ENCODE results near the gene KLHL29. TPM values are rescaled to one million over a fixed set of nuclear protein-coding genes. Genes with fewer than 3 reads are reported as not detected.

Gene KLHL29
- total RNA-seq, 1 experiment from 2014 or later: 5.2 TPM

DNA sequence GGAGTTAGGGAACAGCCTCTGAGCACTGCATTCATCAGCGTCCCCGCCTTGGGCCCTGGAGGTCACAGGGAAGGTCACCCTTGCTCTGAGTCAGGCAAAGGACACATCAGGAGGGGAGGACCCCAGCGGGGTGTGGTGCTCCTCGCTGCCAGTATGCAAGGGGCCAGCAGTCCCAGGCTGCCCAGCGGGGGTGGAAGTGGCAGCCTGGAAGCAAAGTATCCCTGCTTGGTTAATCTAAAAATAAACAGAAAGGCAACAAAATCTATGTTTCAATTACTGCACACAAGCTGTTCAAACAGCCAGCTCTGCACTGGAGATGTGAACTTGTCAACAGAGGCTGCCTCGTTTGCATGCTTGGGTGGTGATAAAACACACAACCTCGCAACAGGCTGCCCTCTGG, 164.1 kb downstream of the KLHL29 start:
- DNase-seq (ENCODE audit: low read depth): no peak

DNA sequence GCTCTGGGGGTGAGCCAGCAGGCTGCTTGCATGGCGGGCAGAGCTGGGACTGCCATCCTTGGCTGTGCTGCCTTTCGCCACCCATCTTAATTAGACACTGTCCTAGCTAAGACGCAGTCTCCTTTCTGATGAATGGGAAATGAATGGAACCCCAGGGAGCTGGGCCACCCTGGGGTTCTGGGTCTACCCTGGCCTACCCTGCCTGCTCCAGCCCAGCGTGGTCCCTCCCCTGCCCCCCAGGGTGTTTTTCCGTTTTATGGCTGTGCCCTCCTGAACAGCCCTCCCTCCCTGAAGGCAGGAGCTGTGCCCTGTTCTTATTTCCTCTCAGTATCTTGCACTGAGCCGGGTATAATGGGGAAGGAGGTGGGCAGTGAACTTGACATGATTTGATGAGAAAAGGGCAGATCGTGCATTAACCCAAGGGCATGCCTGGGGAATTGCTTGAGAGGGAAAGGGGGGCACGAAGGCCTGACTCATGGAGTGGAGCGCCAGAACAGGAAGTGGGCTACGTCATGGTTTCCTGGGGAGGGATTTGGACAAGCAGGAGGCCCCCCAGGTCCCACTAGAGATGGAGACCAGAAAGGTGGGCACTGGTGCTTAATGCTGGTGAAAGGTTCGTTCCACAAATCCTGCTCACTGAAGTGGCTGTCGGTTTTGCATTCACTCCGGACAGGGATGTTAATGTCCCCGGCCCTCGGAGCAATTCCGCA, 165.0 kb downstream of the KLHL29 start:
- DNase-seq (ENCODE audit: low read depth): no peak

DNA sequence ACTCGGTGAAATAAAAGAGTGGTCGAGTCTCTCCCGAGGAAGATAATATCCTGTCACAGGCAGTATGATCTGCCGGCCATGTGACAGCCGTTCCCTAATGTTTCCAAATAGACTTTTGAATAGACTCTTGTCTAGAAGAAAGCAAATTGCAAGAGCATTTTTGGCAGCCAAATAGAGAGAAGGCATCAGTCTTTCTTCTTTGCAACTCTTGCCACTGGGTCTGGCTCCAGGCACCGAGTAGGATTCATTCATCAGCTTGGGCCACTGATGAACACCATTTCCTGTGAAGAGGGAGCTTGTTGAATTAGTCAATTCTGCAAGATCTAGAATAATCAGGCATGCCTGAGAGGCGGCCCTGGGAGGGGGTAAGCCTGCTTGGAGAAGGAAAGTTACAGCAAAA, 165.6 kb downstream of the KLHL29 start:
- DNase-seq (ENCODE audit: low read depth): no peak

DNA sequence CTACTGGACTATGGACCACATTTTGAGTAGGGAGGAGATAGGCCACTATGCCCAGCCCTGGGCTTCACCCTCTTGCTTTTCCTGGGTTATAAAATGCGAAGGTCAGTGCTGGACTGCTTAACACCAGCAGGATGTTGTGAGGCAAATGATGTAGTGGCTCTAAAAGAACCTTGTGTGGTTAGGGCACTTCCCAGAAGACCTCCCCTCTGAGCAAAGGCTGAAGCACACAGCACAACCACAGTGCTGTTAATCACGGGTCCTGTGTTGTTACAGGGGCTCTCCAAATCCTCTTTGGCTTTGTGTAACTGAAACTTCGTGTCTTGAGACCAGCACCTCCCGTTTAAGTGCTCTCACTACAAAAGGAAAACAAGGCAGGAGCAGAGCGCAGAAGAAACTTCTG, 166.9 kb downstream of the KLHL29 start:
- no peak for DNase-seq (ENCODE audit: low read depth)

DNA sequence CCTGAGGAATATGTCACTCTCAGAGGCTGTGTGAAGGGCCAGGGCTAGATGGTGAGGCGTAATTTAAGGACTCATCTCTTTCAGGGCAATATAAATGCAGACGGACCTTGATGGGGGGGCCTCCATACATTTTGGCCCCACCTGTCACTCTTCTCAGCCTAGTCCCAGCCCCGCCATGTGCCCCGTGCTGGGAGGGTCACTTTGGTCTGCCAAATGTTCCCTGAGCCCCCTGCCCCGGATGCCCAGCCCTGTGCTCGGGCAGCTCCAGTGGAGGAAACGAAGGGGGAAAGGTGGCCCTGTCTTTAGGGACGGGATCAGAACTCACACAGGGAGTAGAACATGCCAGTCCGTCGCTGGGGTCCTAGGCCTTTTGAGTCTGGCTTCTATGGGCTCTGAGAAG, 168.6 kb downstream of the KLHL29 start:
- no peak for DNase-seq (ENCODE audit: low read depth)

DNA sequence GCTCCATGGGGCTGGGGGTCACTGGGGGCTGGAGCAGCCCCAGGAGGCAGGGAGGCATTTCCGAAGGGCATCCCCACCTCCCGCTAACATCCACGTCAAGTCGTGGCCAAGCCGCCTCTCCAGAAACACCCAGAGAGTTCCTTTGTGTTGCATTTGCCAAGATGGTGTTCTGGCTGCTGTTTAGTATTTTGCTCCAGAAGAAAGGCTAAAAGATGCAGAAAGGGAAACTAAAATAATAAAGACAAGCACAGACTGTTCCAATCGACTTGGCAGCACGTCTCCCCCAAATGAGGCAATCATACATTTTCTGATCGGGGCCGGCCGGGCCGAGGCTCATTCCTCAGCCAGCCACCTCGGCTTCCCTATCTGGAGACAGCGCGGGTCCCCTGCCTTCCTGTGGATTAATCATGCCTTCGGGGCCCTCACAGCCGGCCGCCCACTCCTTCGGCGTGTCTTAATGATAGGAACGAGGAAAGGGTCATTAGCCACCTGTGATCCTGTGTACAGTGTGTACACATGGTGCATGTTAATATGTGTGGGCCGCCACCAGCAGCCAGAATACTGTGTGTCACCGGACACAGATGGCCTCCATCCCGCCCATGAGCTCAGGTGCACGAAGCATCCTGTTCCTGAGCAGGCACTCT, 169.2 kb downstream of the KLHL29 start:
- no peak for DNase-seq (ENCODE audit: low read depth)

DNA sequence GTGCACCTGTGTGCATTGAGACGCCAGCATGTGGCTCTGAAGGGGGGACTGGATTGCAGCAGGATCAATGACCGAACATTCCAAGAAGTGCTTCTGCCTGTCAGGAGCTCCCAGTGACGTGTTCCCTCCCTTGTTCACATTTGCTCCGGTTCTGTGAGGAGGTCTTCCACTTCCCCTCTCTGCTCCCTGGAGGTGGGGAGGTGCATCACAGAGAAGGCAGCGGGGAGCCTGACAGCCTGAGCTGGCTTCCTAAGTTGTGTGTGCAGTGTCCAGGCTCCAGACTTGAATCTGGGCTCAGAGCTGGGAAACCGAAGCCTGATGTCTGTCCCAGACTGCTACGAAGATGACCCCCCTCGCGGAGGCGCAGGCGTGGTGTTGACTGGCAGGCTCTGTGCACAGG, 171.0 kb downstream of the KLHL29 start:
- no peak for DNase-seq (ENCODE audit: low read depth)

DNA sequence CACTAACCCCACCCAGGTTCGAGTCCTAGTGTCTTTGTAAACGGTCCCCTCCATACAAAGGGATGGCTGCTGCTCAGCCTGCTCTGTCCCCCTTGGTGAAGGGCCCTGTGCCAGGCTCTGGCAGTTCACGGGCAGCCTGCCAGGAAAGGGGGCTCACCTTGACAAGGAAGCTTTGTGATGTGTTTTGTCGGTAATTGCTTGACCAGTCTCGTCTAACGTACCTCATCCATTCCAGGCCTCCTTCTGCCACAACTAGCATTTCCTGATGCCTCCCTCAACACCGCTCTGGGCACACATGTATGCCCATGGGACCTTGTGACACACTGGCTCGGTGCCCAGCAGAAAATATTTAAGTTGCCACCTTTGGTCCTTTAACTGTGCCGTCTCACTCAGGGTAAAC, 171.9 kb downstream of the KLHL29 start:
- DNase-seq (ENCODE audit: low read depth): no peak

DNA sequence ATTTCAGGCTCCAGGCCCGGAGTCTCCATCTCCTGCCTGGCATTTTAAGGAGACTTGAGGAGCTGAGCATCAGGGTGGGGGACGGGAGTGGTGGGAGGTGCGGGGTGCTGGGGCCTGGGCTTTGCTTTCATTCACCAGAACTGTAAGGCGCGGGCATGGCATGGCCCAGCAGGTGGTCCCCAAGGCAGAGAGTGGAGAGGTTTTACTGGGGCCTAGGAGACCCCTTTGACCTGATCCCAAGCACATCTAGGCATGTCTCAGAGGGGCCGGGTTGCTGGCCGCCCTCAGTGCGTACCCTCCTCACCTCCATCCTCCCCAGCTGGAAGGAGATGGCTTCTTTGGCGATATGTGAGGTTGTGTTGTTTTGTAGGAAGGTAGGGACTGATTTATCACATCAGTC, 172.5 kb downstream of the KLHL29 start:
- DNase-seq (ENCODE audit: low read depth): no peak

DNA sequence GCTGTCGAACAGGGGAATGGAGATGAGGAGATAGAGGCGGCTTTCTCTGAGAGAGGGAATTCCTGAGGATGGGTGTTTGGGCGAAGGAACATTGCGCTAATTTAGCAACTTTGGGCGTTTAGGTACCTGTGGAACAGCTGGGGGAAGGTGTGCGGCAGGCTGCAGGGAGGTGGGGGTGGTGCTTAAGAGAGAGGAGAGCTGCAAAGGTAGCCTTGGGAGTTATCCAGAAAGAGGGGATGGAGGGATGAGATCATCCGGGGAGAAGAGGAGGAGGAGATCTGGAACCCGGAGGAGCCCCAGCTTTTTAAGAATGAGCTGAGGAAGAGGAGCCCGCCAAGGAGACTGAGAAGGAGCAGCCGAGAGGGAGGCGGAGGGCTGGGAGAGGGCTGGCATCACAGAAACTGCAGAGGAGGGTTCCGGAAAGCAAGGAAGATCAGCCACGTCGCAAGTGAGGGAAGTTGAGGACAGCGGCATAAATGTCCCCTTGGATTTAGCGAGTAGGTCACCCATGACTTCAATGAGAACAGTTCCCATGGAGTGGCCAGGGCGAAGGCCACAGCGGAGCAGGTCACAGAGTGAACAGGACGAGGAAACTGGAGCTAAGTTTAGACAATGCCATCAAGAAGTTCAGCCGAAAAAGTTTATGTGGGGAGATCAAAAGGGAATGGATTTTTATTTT, 174.7 kb downstream of the KLHL29 start:
- no peak for DNase-seq (ENCODE audit: low read depth)

DNA sequence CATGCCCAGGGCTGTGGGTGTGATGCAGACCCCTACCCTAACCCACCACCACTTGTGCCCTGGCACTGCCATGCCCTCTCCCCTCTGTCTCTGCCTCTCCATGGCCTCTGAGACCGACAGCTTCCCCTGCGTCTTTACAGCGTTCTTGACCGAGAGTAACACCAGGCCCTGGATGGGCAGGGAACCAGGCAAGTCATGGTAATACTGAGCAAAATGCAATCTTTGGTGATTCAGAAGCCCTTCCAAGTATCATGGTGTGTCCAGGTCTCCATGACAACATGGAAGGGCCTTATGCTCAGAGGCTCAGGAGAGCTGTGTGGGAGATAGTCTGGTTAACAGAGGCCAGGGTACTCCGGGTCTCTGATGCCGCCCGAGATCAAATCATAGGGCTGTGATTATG, 176.1 kb downstream of the KLHL29 start:
- no peak for DNase-seq (ENCODE audit: low read depth)

DNA sequence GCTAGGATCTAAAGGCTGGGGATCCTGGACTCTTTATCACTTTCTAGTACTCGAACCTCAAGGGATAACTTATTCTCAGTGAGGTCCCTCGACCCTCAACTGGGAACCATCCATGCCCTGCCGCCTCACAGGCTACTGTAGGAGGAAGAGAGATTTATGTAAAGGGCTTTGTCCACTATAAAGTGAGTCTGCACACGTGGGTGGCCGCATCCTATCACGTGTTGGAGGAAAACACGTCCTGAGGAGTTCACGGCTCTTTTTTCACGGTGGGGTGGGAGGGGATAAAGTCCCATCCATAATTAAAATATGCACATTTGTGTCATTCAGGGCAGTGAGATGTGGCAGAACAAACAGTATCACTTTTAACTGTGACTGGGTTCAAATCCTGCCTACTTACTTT, 176.6 kb downstream of the KLHL29 start:
- no peak for DNase-seq (ENCODE audit: low read depth)

DNA sequence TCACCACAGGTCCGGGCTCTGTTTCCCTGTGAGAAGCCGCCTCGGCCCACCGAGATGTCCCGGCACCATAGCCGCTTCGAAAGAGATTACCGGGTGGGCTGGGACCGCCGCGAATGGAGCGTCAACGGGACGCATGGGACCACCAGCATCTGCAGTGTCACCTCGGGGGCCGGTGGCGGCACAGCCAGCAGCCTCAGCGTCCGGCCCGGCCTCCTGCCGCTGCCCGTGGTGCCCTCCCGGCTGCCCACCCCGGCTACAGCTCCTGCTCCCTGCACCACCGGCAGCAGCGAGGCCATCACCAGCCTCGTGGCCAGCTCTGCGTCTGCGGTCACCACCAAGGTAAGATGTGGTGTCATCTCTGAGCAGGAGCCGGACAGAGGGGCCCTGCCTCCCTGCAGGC, 177.2 kb downstream of the KLHL29 start:
- no peak for DNase-seq (ENCODE audit: low read depth)

DNA sequence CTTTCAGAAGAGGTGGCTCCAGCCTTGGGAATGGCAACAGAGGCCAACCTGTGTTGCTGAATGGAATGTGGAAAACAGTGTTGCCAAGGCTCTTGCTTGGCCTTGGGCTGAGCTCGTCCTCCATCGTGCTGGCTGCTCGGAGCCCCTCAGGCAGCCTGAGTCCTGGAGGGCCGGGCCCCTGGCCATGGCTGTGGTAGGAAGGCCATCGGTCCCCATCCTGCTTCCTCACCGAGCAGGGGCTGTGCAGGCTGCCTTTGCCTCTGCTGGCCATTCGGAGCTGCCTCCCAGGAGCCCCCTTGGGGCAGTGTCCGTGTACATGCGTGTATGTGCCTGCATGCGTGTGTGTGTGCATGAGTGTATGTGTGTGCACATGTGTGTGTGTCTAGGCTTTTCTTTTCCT, 178.2 kb downstream of the KLHL29 start:
- DNase-seq (ENCODE audit: low read depth): no peak

DNA sequence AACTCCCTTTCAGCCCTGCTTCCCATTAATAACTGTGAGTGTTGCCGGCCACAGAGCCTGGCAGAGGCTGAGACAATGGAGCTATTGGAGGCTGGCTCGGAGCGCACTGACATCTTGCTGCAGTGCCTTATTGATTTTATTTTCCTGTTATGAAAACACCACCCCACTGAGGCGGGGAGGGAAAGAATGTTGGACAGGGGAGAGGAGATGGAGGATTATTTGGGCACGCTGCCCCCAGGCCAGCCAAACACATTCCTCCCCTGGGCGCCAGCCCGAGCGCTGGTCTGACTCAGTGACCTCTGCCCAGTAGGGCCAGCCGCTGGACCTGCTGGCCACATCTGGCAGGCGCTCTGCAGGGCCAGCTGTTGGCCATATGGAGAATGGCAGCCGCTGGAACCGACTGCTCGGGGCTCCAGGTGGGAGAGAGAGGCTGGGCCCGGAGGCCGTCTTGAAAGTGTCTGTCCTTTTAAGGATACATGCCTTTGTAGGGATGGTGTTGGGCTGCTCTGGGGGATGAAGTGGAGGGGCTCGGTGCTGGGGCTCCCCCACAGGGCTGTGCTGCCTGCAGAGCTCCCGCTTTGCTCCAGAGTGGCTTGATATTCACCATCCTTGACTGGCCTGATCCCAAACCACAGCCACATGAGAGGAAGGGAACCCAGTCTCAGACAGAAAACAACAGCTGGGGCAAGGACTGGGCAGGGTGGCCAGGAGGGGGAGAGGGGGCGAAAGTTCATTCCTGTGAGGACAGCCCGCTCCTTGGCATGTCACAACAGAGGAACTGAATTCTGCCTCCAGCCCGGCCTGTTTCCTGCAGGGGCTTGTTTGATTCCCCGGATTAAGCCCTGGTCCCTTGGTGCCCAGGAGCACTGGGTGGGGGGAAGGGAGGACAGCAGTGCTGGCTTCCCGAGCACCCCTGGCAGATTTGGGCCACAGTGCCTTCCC, 179.0 kb downstream of the KLHL29 start:
- peak; percentile 97 for DNase-seq (ENCODE audit: low read depth)

DNA sequence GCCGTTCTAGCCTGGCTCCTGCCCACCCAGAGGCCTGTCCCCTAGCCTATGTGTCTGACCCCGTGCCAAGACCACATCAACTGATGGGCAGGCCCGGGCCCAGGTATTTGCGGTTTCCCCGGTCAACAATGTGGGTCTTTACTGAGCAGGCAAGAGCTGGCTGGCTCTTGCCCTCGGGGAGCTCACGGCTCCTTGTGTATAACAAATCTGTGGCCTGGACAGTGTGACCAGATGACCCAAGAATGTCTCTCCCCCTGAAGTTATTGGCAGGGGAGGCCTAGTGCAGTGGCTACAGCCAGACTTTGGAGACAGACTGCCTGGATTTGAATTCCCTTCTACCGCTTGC, 179.6 kb downstream of the KLHL29 start:
- peak; percentile 70 for DNase-seq (ENCODE audit: low read depth)

DNA sequence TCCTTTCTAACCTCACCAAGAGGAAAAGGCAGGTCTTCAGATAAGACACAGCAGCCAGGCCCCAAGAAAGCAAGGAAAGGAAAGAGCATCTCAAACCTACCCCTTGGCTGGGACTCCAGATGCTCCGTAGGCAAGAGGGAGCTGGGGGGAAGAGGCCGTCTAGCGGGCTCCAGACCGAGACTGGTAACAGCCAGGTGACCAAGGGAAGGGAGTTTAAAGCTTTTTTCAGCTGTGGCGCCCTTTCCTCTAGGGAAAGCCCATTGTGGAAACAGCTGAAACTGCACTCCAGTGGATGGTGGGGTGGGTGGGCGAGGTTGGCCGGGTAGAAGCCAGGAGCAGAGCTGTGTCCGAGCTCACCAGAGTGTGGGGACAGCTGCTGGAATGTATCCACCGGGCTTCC, 180.4 kb downstream of the KLHL29 start:
- DNase-seq (ENCODE audit: low read depth): no peak

DNA sequence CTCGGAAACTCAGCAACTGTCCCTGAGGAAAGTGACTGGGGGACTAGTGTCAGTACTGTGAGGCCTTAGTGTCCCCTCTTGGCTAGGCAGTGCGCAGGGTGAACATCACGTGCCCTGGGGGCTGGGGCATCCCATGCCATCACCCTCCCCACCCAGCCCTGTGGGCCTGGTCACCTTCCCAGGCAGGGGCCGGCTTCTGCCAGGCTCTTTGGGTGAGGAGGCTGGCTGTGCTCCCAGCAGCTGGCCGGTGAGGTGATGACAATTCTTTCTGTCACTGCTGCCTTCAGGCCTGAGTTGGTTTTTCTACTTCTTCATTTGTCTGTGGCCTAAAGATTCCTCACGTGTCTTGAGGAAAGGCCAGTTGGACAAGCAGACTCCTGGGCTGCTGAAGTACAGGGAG, 180.8 kb downstream of the KLHL29 start:
- DNase-seq (ENCODE audit: low read depth): no peak

DNA sequence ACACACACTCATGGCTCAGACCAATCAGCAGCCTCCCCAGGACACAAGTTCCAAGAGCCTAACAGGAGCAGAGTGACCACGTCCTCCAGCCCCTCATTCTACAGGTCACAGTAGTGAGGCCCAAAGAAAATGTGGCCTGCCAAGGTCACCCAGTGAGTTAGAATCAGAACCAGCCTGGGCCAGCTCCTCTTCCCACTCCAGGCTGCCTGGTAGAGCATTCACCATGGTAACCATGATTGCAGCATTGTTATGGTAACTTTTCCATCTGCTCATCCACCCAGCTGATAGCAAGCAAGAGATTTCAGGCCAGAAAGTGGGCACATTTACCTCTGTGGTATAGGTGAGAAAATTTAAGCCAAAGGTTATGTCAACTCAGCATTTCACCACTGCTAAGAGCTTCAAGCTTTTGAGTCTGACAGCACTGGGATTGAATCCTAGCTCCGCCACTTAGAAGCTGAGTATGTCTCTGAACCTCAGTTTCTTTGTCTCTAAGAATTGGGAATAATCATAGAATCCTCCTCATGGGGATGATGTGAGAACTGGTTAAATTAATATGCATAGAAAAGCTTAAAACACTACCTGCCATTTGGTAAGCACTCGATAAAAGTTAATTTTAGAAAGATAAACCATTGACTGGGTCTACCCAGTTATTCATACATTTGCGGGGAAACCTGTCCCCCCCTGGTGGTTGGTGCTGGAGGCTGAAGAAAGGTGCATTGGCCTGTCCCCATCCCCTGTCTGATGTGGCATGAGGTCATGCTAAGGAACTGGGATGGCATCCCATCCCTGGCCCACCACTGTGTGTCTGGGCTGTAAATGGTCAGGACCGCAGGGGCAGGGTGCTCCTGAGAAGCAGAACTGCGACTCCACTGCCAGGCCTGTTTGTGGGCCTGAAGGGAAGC, 181.5 kb downstream of the KLHL29 start:
- DNase-seq (ENCODE audit: low read depth): peak; percentile 38

DNA sequence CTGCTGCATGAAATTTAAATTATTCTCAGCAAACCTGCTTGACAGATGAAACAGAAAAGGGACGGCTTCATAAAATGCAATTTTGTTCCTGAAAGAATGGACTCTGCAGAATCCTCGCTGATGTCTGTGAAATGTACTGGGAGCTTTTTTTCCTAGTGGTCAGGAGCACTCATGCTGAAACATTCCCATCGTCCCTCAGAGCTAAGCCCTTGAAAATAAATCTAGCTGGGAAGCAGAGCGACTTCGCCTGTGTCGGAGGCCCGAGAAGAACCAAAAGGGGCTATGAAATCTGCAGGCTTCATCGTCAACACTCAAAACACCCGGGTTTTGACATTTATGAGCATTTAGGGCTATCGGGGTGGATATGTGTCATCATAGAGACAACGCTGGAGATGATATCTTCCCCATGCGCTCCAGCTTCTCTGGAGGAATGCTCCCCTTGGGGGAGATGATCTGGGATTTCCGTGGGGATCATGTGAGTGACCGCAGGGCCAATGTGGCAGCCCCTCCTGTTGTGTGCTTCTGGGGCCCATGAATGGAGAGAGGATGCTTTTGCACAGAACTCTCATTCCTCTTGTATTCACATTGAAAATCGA, 182.3 kb downstream of the KLHL29 start:
- DNase-seq (ENCODE audit: low read depth): no peak

DNA sequence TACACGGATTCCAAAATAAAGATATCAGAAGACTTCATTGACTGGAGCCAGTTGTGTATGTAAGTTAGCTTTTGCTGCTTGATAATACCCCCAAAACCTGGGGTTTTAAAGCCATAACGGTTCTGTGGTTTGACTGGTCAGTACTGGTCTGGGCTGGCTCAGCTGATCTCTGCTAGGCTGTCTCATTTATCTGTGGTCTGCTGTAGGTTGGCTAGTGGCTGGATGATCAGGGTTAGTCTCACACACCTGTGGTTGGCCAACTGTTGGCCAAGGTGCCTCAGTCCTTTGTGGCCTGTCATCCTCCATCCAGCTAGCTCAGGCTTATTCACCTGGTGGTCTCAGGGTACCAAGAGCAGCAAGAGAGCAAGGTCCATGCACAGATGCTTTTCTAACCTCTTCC, 183.2 kb downstream of the KLHL29 start:
- DNase-seq (ENCODE audit: low read depth): no peak

Data from LHCN-M2 (cell line).